GM19193 (cell line): ENCODE results near the gene SLC24A3.

Experiments
- POLR2A ChIP-seq: IDR thresholded peaks from 4 replicates; pipeline ENCODE4 v1.6.1; 2011; ENCODE audit not compliant: insufficient read depth, insufficient read length; ENCODE audit errors: extremely low read depth

The SLC24A3 gene

DNA sequence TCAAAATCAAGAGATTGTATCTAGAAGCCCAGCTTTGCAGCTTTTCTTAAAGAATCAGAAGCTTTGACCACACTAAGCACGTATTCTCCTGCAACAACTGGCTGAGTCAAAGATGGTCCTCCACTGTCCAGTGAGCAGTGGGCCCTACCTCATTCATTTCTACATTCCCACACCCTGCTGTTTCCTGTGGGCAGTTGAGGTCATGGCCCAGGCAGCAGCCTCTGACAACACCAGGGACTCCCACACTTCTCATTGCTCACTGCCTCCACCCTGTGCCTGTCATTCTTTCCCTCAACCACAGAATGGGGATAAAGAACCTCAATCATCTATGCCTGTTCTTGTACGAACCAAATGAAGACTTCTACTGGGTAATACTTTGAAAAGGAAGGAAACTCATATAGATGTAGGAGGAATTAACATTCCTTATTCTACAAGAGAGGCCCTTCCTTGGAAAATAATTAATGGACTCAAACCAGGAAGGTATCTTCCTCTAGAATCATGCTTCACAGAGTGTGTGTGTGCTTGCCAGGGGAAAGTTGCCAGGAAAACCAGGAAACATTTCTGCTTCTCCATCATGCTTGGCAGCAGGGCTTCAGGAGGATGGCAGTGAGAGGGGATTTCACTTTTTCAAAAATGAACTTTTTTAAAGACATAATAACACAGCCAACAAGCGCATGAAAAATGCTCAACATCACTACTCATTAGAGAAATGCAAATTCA lies 353.9 kb downstream of the SLC24A3 start:
- TF ChIP-seq POLR2A, result no peak

DNA sequence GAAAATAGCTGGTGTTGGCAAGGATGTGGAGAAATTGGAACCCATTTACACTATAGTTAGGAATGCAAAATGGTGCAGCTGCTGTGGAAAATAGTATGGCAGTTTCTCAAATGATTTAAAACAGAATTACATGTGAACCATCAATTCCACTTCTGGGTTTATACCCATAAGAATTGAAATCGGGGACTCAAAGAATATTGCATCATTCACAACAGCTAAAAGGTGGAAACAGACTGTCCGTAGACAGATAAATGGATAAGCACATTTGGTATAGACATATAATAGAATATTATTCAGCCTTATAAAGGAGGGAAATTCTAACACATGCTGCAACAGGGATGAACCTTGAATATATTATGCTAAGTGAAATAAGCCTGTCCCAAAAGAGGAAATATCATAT lies 355.7 kb downstream of the SLC24A3 start:
- TF ChIP-seq POLR2A, result no peak

DNA sequence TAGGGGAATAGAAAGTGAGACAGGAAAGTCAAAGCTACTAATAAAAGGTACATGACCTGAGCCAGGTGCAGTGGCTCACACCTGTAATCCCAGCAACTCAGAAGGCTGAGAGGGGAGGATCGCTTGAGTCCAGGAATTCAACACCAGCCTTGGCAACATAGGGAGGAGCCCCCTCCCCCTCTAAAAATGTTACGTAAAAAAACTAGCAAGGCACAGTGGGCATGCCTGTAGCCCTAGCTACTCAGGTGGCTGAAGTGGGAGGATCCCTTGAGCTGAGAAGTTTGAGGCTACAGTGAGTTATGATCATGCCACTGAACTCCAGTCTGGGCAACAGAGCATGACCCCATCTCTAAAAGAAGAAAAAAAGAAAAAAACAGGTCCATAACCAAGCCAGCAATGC lies 359.6 kb downstream of the SLC24A3 start:
- TF ChIP-seq POLR2A, result no peak

DNA sequence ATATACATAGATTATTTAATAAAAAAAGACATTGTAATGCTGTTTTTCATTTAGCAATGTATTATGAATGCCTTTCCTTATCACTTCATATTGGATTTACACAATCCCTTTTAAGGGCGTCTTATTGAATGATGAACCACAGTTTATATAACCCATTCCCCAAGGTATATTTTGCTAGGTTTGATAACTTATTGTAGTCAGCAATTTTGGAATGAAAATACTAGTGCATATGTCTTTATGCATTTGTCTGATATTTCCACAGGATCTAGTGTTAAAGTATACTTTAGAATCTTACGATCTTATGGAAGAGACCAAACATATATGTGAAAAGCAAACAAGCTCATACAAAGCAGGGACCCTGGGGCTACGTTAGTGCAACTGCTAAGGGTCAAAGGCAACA lies 365.2 kb downstream of the SLC24A3 start:
- TF ChIP-seq POLR2A, result no peak

DNA sequence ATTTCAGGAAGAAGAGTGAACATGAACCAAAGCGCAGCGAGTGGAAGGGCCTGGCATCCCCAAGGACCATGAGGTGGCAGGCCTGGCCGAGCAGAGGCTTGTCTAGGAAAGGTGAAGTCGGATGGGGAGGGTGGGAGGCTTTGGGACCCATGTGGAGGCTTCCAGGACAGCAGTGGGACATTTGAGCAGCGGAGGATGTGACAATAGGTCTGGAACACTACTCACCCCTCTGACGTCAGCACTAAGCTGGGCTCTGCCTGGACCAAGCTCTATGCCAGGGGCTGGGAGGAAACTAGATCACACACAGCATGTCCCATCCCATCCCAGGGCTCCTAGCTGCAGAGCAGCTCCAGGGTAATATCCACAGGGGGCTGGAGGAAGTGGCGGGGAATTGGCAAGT lies 370.3 kb downstream of the SLC24A3 start:
- no peak for TF ChIP-seq POLR2A

DNA sequence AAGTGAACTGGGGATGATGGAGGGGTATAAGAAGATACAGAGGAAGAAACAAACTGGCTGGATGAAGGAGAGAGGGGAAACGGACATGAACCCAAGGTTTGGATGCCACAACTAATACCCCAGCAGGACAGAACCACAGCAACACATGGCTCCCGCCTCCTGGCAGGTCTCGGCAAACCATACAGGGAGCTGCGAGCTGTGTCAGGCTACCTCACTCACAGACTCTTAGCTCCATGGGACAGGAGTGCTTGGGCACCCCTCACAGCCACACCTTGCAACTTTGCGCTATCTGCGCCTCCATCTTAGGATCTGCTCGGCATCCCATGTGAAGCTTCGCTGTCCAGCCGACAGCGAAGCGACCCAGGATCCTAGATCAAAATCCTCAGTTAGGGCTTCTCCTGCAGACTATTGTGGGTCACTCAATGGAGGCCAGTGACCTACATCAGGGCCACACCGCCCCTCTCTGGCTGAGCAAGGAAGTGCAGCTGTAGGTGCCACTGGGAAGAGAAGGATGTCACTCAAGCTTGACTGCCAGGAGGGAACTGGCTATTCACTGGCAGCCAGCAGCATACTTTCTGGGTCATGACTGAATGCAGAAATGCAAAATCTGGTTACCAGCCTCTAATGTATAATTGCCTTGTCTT lies 371.2 kb downstream of the SLC24A3 start:
- TF ChIP-seq POLR2A, result no peak

DNA sequence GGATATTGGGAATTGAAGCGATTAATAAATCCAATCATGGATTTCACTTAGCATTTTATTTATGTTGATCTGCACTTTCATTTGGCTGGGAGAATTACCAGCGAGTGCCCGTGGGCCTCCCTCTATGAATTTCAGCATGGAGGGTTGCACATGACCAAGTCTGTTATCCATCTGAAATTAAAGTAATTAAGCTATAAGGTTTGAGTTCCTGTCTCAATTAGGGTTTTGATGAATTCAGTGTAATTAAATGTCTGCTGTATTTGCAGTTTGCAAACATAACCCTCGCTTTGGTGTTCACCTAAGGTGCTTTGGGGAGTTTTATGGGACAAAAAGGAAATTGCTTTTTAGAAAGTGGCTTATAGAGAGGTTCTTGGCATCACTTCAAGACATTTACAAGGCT lies 375.8 kb downstream of the SLC24A3 start:
- TF ChIP-seq POLR2A, result no peak

DNA sequence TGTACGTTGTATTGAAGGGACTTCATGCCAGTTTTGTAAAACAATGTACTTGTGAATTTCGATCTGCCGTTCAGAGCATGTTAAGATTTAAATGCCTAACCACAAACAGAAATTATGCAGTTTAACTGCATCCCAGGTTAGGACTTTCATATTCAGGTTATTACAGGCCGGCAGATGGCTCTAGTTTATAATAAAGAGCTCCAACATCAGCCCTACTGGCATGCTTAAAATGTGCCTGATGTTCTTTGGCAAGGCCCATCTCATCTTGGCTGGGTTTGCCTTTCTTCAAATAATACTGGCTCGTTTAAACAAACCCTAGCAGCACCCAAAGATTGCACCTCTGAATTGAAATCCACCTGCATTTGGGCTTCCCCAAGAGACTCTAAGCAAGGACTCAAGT lies 376.3 kb downstream of the SLC24A3 start:
- TF ChIP-seq POLR2A, result no peak

DNA sequence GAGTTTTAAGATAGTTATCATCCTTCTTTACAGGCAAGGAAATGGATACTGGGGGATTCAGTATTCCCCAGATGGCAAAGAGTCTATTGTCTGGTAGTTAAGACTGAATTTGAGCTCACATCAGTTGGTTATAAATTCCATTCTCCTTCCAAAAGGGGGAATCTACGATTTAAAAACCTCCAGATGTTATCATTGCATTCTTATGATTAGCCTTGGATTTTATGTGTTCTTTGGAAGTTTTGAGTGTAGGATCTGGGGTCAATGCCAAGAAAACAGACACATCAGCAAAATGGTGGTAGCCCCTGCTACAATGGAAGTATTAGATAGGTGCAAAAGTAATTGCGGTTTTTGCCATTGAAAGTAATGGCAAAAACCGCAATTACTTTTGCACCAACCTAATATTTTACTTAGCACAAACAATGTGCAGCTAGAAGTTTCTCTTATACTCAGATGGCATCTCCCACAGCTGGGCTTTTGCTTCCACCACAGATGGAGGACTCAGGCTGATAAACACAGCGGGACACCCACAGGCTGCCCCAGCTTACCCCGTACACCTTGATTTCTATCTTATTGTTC lies 377.4 kb downstream of the SLC24A3 start:
- no peak for TF ChIP-seq POLR2A

DNA sequence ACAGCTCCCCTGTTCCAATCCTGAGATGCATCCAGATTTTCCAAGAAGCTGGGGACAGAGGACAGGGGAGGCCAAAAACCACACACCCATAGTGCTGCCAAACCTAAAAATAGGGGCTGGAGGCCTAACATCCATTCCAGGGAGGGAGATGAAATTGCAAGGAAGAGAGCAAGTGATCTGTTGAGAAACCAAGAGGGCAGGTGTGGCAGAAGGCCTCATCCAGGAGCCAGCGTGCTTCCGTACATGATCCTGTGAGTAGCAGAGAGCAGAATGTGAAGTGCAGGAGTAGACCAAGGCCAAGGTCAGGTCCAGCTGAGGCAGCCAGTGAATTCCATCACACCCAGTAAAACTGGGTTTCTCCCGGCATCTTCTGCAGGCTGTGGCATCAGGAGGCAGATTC lies 377.9 kb downstream of the SLC24A3 start:
- TF ChIP-seq POLR2A, result no peak

DNA sequence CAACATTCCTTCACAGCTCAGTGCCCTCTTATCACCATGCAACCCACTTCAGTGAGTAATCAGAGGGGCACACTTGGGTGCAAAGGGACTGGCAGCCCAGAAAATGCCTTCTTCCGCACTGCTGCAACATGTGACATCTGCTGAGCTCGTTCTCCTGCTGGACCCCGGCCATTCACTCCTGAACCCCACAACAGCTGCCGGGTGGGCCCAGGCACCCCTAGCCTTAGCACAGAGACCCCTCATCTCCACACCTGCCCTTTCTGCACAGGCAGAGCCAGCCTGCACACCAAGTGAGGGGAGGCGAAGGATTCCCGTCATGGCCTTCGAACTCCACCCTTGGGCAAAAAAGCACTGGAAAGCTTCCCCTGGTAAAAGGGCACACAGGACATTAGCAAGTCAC lies 381.3 kb downstream of the SLC24A3 start:
- no peak for TF ChIP-seq POLR2A

DNA sequence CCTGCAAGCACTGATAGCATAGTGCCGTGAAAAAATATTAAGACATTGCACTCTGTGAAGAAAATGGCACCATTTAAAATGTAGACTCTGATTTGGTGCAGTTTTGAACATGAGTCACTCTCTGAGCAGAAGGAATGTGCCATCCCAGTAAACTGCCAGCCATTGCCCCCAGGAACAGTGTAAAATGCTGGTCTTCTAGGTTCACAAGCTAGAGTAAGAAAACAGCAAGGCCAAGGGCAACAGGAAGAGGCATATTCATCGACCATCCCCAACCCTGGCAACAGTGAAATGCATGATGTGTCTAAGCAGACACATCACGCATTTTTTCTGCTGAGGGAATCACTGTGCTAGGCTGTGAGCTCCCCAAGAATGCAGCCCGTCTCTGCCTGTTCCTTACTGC lies 382.5 kb downstream of the SLC24A3 start:
- no peak for TF ChIP-seq POLR2A

DNA sequence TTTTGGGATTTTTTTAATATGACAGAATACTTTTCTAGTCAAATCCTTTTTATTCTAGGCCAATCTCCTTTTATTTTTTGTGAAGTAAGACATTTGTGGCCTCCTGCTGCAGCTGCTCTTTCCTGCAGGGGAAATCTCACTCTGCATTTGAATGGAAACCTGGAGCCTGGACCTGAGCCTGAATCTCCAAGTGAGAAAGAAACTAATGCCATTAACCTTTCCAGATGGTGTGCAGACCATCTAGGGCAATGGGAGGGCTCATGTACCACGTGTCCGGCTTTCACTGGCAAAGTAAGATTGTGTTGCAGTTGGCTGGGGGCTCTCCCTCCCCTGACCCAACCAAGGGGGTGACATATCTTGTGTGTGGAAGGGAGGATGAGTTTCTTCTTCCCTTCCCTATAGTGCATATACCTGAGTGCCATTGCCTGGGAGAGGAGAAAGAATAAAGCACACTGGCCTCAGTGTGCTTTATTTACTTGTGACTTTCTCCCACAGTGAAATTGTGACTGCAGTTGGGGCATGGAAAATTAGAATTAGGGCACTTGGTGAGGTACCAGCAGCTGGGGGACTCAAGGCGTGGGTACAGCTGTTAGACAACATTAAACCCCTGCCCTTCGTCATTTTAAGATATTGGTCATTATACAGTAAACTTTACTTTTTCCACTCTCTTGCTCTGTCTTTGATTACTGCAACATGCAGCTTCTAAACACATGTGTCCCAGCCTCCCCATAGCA lies 385.8 kb downstream of the SLC24A3 start:
- no peak for TF ChIP-seq POLR2A

DNA sequence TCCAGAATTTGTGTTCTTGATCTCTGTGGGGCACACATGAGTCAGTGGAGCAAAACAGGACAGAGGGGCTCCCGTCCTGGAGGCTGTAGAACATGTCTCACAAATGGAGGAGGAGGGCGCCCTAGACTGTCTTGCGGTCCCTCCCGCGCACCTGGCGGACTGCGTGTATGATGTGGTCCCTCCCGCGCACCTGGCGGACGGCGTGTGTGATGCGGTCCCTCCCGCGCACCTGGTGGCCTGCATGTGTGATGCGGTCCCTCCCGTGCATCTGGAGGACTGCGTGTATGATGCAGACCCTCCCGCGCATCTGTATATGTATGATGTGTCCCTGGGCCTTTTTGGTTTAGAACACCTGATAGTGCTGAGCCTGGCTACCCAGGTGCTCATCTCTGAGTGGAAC lies 386.8 kb downstream of the SLC24A3 start:
- TF ChIP-seq POLR2A, result no peak

DNA sequence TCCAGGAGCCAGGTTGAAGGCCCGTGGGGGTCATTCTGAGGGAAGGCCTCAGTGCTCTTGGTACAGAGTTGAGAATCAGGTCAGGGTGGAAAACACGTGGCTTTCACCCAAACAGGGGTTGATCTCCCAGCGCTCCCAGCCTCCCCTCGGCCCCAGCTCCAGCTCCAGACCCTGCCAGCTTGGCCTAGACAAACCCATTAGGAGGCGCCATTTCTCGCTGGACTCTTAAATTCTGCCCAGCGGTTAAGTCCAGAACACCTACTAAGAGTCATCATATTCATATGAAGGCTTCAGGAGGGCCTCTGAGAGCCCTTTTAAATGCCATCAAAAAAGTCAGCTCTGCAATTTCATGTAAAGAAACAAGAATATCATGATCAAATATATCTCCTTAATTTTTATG lies 387.6 kb downstream of the SLC24A3 start:
- no peak for TF ChIP-seq POLR2A

DNA sequence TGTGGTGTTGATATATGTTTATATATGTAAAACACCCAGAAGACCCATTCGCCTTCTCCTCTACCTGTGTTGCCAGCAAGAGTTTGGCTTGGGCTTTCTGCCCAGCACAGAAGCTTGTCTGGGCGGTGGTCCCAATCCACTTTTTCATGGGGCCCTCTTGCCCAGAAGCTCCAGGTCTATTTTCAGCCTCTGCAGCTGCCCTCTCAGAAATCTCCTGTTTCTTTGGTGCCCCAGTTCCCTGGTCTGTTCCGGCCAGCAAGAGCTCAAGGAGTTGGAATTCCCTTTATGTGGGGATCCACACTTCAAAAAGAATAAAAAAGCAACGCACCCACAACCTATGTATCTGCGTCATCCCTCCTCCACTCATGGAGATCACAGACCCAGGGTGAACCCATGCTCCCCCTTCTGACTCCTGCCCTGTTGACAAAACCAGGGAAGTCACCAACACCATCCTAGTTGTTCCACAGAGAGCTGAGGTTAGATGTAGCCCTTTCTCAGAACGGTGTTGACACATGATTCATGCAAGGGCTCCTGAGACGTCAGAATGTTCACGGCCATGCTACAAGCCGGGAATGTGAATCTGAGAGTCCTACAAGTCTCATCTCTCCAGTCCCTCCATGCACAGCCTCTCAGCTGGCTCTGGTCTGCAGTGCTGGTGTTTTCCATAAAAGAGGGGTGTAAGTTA lies 388.8 kb downstream of the SLC24A3 start:
- TF ChIP-seq POLR2A, result no peak
